GM18519 (cell line): Measurements from ENCODE around the gene FLRT1.

Experiments used
- ATAC-seq: cut with Tn5 transposase; IDR thresholded peaks from one replicate; pipeline ENCODE4 v1.9.1; 2021; ENCODE audit warnings: mild to moderate bottlenecking, moderate library complexity; ENCODE audit not compliant: unreplicated experiment, low FRiP score

The FLRT1 gene

GRCh38 chr11:64064374-64065140, 28.8 kb downstream of the FLRT1 start:
- no peak for ATAC-seq

DNA sequence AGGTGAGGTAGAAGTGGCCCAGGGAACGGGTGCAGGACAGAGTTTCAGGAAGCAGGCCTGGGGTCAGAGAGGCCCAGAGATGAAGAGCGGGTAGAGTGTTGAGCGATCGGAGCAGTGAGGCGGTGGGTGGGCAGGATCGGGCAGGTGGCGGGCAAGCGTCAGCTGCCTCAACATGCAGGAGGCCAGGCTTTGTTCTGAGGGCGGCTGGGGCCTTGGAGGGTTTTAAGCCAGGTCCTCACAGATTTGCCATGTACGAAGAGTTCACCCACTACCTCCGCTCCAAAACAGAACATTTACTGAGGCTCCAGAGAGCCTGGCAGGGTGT, 29.4 kb downstream of the FLRT1 start:
- no peak for ATAC-seq

DNA sequence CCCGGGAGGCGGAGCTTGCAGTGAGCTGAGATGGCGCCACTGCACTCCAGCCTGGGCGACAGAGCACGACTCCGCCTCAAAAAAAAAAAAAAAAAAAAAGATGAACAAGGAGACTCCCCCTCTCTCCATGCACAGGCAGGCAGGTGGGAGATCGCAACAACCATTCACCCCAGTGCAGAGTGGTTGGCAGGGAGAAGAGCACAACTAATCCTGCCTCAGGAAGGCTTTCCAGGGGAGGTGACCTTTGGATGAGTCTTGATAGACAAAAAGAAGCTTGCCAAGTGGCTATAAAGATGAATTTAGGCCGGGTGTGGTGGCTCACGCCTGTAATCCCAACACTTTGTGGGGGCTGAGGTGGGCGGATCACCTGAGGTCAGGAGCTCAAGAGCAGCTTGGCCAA, 30.0 kb downstream of the FLRT1 start:
- no peak for ATAC-seq

GRCh38 chr11:64067230-64067993, 31.7 kb downstream of the FLRT1 start:
- ATAC-seq: no peak

DNA sequence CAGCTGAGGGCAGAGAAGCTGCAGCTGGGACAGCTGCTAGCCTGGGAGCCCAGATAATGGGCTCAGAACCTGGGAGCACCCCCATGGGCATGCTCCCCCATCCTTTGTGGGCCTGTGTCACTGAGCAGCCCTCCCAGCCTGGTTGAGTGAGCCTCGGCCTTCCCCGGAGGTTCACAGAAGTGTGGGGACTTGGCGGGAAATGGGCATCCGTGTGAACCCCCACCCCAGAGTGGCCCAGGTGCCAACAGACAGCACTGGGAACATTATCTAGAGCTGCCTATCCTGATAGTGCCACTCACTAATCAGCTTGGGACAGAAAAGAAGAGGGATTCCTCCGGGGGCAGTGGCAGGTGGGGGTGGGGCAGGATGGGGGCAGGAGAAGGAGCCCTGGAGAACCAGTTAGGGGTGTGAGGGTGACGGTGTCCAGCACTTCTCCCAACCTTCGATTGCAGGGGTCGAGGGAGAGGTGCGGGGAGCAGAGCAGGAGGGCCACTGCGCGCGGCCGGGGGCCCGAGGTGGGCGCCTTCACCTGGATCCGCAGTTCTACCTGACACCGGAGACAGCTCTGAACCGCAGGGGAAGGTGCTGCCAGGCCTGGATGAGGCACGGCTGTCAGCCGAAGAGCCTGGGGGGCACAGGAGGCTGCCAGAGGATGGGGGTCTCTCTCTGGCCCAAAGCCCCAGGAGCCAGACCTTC, 33.1 kb downstream of the FLRT1 start:
- ATAC-seq: no peak

DNA sequence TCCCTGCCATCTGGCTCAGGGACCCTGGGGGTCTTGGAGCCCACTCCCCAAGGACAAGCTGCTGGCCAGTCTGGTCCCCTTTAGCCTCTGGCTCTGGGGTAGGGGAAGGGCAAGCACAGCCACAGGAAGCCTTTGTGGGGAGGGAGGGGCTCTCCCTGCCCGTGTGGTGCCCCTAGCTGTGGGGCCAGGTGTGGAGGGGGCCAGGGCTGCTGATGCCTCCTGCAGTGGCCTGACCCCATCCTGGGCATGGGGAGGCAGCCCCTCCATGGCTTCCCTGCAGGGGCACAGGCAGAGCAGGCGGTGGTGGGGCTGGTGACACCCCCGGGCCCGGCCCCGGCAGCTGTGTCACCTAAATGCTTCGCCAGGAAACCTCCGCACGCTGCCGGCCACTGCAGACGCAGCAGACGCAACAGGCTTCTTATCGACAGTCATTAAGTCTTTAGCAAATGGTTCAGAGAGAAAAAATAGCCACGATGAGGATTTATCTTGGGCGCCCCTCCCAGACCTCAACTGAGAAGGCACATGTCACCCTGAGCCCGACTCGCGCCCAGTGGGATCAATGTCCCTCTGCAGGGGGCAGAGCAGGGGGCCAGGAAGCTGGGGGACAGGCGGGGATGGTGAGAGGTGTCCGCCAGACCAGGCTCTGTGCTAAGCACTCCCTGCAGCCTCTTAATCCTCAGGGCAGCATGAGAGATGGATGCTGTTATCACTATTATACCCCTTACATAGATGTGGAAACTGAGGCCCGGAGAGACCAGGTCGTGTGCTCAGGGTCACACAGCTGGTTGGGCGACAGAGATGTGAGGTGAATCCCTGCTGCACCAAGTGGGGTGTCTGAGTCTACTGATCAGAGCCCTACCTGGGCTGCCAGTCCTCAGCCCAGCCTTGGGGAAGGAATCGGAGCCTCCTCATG, 33.9 kb downstream of the FLRT1 start:
- no peak for ATAC-seq

GRCh38 chr11:64070314-64070681, 34.6 kb downstream of the FLRT1 start:
- no peak for ATAC-seq

GRCh38 chr11:64071849-64072248, 36.1 kb downstream of the FLRT1 start:
- no peak for ATAC-seq

- no peak for ATAC-seq
Measured at GRCh38 chr11:64072403-64072802, 36.7 kb downstream of the FLRT1 start.

GRCh38 chr11:64072871-64073270, 37.1 kb downstream of the FLRT1 start:
- no peak for ATAC-seq

GRCh38 chr11:64073542-64073941, 37.8 kb downstream of the FLRT1 start:
- no peak for ATAC-seq

GRCh38 chr11:64074239-64074638, 38.5 kb downstream of the FLRT1 start:
- ATAC-seq: no peak

DNA sequence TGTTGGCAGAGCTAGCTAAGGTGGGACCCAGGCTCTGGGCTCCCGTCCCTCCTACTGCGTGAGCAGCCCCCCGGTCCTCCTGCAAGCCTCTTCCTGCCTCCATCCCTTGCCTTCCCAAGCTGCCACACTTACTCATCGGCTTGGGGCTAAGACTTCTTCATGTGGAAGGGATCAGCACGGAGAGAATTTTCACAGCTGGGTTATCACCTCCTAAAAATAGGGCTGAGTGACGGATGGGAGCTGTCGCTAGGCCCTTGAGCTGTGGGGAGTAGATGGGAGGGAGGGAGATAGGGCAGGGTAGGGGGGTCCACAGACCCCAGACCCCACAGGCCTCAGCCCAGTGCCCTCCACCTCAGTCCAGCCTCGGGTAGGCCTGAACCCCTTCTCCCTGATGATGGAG, 41.0 kb downstream of the FLRT1 start:
- ATAC-seq: no peak

DNA sequence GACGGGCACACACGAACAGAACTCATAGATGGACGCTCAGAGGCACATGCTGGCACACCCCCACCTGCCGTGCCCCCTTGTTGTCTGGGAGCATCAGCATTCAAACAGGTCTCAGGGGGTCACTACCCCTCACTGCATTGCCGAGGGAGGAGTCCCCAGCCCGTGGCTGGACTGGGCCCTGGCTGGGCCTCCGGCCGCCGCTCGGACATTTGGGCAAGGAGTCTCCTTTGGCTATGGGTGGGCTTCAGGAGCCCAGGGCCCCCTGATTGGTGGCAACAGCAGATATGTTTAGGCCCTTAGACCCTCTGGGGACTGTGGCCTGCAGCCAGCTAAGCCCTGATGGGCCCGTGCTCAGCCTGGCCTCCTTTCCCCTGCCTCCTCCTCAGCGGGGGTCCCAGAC, 41.9 kb downstream of the FLRT1 start:
- no peak for ATAC-seq

GRCh38 chr11:64078284-64078683, 42.6 kb downstream of the FLRT1 start:
- no peak for ATAC-seq

- no peak for ATAC-seq
Measured at GRCh38 chr11:64078905-64079304, 43.2 kb downstream of the FLRT1 start.

GRCh38 chr11:64080390-64080789, 44.7 kb downstream of the FLRT1 start:
- ATAC-seq: no peak

DNA sequence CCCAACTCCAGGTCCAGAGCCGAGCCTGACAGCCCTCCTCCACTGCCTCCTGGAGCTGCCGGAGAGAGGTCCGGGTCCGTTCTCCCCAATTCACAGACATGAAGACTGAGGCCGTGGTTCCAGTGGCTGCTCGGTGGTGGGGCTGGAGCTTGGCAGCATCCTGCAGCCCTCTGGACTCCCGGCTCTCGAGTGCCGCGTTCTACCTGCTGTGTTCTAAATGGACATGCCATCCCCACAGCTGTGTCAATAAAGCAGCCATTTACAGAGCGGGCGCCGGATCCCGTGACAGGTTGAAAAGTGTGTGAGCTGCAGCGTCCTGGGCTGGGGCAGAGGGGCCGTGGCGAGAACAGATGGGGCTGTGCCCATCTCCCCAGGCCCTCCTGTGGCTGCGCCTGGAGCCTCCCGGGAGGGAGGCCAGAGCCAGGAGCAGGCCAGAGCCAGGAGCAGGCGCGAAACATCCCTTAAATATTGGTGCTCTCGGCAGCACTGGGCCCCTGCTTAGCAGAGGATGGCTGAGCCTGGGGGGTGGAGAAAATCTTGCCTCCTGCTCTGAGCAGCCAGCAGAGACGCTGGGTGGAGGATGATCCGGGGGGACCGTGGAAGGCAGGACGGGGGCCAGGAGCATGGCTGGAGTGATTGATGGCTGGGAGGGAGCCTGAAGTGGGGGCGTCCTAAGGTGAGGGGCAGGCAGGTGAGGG, 46.2 kb downstream of the FLRT1 start:
- no peak for ATAC-seq

GRCh38 chr11:64083398-64084080, 47.8 kb downstream of the FLRT1 start:
- ATAC-seq: no peak
